Tibial nerve (tissue), 4 donors: ENCODE results near the gene NTRK3.

ENCODE experiments used
- EP300 ChIP-seq, 2 donors: sonication (generic); formaldehyde crosslinking; IDR thresholded peaks; one replicate each; pipeline ENCODE4 v1.6.1; 2017; ENCODE audit warnings: antibody characterized with exemption in 2 of 2, mild to moderate bottlenecking in 1 of 2
- POLR2A ChIP-seq, 2 donors: fragments of 450-650 bp; IDR thresholded peaks; one replicate each; pipeline ENCODE4 v1.6.1; 2017; ENCODE audit warnings: antibody characterized with exemption in 2 of 2, mild to moderate bottlenecking in 2 of 2, moderate library complexity in 2 of 2
- TF ChIP-seq, protein P1 (sequence below), 5 experiments: fragments of 200-600 bp in 3 of 5; fragments of 450-650 bp in 2 of 5; sonication (generic) in 3 of 5; IDR thresholded peaks; one replicate each; pipeline ENCODE4 v1.5.1; 2016 to 2019; ENCODE audit warnings: antibody characterized with exemption in 5 of 5, mild to moderate bottlenecking in 3 of 5, moderate library complexity in 2 of 5

DNA sequence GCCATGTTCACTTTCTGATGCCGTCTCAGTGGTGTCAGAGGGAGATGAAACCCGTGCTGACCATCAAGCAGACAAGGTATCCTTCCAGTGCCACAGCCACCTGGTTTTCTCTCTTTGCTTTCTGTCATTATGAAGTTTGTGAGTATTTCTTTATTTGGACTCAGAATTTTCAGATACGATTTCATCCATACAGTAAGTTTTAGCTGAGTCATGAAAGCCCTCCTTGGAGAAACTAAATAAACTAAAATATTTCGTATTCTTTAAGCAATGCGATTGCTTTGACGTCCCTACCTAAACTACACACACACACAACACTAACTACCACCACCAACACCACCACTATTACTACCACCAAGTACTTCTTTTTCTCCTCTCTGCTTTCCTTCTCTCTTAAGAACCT lies 350.1 kb downstream of the NTRK3 start:
- TF ChIP-seq POLR2A (IDR thresholded peaks at IDR 0.05) (no peak), EP300 (IDR thresholded peaks at IDR 0.05) (no peak)
- TF ChIP-seq, protein P1, sequence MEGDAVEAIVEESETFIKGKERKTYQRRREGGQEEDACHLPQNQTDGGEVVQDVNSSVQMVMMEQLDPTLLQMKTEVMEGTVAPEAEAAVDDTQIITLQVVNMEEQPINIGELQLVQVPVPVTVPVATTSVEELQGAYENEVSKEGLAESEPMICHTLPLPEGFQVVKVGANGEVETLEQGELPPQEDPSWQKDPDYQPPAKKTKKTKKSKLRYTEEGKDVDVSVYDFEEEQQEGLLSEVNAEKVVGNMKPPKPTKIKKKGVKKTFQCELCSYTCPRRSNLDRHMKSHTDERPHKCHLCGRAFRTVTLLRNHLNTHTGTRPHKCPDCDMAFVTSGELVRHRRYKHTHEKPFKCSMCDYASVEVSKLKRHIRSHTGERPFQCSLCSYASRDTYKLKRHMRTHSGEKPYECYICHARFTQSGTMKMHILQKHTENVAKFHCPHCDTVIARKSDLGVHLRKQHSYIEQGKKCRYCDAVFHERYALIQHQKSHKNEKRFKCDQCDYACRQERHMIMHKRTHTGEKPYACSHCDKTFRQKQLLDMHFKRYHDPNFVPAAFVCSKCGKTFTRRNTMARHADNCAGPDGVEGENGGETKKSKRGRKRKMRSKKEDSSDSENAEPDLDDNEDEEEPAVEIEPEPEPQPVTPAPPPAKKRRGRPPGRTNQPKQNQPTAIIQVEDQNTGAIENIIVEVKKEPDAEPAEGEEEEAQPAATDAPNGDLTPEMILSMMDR (IDR thresholded peaks at IDR 0.05) = no peak
